Hematopoietic multipotent progenitor cell treated with erythropoietin and hydrocortisone succinate and interleukin-3 and kit ligand, for 6 days (in vitro differentiated cells): Measurements from ENCODE around the gene GNG8.

Source experiments
- DNase-seq: peaks from one replicate; pipeline ENCODE4 v3.0.0-alpha.2; 2015

Gene GNG8

DNA sequence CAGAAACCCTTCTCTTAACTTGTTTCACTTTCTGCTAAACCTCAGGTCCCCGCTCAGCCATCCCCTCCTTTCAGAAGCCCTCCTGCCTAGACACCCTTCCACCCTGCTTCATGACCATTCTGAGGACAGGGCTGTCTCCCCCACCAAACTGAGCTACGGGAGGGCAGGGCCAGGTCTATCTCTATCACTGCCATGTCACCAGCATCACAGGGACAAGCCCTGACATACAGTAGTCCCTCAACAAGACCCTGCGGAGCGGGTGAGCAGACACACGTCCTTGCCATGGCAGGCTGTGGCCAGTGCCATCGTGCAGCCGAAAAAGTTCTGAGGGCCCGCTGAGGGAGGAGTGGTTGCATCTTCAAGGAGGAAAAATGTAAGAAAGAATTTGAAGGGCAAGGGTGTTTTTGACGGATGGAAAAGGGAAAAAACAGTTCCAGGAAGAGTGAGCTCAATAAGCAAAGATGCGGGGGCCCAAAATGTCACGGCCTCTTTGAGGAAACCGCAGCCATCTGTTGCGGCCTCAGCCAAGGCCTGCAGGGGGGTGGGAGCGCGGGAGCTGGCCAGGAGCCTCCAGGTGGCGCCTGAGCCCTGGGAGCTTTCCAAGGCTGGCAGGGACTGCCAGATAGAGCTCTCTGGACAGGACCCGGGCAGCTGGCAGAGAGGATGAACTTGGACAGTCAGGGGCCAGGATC lies 19.2 kb downstream of the GNG8 start:
- DNase-seq: peak; percentile 71

DNA sequence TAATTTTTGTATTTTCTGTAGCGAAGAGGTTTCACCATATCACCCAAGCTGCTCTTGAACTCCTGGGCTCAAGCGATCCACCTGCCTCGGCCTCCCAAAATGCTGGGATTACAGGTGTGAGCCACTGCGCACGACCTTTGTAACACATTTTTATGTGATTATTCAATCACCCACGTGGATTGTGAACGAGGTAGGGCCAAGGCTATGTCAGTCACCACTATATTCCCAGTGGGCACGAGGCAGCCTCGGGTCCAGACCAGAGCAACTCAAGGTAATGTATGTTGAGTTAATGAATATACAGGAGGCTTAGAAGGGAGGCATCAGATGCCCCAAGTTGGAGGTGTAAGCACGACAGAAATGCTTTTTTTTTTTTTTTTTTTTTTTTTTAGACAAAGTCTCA lies 20.0 kb downstream of the GNG8 start:
- DNase-seq: no peak

DNA sequence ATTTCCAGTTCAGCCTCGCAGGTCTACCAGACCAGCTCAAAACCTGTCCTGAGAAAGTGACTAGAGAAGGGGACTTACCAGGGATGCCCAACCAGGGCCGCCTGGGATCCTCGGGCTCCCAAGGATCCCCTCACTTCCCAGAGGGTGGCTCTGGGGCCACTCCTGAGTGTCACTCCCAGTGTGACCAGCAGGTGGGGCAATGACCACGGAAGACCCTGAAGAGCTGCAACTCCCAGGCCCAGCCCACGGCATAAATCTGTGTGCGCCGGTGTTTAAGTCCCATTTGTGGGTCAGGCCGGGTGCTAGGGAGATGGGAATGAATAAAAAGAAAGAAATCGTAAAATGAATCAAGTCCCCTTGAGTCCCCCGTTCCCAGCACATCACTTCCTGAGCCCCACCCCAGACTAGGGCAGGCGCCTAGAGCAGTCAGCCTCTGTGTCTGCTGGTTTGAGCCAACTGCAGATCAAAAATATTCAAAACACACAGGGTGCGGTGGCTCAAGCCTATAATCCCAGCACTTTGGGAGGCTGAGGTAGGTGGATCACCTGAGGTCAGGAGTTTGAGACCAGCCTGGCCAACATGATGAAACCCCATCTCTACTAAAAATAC lies 21.8 kb downstream of the GNG8 start:
- peak; percentile 85 for DNase-seq

DNA sequence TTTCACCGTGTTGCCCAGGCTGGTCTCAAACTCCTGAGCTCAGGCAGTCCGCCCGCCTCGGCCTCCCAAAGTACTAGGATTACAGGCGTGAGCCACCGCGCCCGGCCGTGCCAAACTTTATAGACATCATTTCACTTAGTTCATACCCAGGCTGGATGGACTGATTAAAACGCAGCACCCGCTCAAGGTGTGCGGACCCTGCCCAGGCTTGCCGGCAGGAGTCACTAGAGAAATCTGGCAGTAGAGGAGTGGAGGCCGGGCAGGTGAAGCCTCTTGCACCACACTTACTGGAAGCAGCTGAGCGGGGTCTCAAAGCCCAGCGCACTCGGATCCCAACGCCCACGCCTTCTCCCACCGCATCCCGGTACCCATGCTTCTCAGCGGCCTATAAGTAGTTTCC lies 22.5 kb downstream of the GNG8 start:
- DNase-seq: no peak

DNA sequence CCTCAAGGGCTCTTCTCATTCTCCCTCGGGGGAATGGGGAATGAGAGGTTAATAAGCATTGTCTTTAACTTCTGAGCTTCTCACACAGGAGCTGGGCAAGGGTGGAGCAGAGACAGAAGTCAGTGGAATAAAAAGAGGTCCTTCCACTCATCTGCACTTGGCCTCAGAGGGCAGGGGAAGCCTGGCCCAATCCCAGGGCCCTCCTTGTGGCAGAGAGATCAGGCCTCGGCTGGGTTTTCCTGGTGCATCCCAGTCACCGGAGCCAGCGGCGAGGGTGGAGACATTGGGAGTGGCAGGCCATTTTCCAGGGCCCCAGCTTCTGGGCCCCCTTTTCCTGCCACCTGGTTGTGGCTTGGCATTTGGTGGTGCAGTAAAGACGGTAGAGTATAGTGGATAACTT lies 24.2 kb downstream of the GNG8 start:
- DNase-seq: peak; percentile 19

DNA sequence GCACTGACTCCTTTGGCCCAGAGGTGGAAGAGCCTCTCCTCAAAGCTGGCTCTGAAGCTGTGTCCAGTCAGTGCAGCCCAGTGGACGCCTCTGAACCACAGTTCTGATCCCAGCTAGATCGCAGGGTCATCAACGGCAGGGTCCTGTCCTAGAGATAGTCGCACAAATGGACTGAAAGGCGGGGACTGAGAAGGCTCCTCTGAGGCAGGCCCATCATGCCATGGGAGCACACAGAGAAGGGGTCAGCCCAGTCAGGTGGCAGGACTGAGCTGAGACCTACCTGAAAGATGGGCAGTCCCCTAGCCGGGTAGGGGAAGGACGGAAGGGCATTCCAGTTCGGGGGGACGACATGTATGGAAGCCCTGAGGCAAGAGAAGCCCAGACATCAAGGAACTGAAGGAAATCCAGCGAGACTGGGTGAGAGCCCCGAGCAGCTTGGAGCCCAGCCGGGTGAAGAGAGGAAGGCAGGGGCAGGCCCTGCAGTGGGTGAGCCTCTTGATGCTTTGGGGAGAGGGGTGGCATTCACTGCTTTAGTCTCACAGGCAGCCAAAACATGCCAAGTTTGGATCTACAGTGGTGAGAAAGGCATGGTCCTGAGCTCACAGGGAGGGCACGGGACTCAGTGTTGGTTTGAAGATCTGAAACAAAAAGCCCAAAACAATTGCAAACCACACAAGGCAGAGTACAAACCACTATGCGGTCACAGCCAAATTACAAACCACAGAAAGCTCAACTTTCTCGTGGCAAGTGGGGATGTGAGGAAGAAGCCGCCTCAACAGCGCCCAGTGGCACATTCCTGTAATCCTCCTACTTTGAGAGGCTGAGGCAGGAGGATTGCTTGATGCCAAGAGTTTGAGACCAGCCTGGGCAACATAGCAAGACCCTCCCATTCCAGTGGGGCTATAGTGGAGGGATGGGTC lies 24.9 kb downstream of the GNG8 start:
- peak; percentile 32 for DNase-seq

DNA sequence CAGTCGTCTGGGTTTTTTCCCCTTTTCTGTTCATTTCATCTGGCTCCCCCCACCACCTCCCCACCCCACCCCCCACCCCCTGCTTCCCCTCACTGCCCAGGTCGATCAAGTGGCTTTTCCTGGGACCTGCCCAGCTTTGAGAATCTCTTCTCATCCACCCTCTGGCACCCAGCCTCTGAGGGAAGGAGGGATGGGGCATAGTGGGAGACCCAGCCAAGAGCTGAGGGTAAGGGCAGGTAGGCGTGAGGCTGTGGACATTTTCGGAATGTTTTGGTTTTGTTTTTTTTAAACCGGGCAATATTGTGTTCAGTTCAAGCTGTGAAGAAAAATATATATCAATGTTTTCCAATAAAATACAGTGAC lies 25.6 kb downstream of the GNG8 start:
- DNase-seq: no peak

DNA sequence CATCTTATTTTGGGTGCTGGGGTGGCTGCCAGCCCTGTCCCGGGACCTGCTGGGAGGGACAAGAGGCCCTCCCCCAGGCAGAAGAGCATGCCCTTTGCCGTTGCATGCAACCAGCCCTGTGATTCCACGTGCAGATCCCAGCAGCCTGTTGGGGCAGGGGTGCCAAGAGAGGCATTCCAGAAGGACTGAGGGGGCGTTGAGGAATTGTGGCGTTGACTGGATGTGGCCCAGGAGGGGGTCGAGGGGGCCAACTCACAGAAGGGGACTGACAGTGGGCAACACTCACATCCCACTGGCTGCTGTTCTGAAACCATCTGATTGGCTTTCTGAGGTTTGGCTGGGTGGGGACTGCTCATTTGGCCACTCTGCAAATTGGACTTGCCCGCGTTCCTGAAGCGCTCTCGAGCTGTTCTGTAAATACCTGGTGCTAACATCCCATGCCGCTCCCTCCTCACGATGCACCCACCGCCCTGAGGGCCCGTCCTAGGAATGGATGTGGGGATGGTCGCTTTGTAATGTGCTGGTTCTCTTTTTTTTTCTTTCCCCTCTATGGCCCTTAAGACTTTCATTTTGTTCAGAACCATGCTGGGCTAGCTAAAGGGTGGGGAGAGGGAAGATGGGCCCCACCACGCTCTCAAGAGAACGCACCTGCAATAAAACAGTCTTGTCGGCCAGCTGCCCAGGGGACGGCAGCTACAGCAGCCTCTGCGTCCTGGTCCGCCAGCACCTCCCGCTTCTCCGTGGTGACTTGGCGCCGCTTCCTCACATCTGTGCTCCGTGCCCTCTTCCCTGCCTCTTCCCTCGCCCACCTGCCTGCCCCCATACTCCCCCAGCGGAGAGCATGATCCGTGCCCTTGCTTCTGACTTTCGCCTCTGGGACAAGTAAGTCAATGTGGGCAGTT lies 26.2 kb downstream of the GNG8 start:
- no peak for DNase-seq

DNA sequence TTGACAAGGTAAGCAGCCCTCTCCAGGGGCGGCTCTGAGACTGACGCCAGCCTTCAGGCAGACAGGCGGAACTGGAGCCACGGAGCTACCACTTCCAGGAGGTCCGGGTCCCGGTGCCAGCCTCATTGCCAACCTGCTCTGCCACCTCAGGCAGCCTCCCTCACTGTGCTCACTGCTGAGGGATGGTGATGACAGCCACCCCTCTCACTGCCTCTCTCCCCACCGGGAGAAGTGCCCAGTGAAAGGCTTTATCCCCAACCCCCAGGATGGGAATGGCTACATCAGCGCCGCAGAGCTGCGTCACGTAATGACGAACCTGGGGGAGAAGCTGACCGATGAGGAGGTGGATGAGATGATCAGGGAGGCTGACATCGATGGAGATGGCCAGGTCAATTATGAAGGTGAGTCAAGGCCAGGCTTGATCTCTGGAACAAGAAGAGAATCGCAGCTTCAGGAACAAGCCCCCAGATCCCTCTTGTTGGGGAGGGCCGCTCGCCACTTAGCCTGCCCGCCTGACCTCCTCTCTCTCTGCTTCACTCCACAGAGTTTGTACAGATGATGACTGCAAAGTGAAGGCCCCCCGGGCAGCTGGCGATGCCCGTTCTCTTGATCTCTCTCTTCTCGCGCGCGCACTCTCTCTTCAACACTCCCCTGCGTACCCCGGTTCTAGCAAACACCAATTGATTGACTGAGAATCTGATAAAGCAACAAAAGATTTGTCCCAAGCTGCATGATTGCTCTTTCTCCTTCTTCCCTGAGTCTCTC lies 27.2 kb downstream of the GNG8 start:
- DNase-seq: no peak

DNA sequence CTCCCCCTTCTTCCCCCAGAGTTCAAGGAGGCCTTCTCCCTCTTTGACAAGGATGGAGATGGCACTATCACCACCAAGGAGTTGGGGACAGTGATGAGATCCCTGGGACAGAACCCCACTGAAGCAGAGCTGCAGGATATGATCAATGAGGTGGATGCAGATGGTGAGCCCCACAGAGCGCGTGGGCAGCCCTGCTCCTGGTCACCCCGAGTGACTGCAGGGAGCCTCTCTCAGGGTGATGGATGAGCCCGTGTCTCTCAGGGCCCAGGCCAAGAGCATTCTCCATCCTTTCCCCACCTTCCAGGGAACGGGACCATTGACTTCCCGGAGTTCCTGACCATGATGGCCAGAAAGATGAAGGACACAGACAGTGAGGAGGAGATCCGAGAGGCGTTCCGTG lies 27.8 kb downstream of the GNG8 start:
- no peak for DNase-seq

DNA sequence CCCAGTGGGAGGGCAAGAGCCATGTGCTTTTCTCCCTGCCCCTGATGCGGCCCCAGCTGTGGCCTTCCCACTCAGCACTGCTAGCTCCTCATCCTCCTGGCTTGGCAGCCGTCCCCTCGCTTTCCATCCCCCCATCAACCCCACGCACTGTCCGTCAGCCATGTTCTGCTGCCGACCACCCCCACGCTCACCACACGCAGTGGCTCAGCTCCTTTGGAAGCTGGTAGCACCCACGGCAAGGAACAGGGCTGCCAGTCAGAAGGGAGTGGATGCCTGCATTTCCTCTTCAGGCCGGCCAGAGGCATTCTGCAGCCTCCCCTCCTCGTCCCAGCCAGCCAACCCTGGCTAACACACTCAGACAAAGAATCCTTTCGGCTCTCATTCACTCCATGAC lies 28.6 kb downstream of the GNG8 start:
- no peak for DNase-seq

DNA sequence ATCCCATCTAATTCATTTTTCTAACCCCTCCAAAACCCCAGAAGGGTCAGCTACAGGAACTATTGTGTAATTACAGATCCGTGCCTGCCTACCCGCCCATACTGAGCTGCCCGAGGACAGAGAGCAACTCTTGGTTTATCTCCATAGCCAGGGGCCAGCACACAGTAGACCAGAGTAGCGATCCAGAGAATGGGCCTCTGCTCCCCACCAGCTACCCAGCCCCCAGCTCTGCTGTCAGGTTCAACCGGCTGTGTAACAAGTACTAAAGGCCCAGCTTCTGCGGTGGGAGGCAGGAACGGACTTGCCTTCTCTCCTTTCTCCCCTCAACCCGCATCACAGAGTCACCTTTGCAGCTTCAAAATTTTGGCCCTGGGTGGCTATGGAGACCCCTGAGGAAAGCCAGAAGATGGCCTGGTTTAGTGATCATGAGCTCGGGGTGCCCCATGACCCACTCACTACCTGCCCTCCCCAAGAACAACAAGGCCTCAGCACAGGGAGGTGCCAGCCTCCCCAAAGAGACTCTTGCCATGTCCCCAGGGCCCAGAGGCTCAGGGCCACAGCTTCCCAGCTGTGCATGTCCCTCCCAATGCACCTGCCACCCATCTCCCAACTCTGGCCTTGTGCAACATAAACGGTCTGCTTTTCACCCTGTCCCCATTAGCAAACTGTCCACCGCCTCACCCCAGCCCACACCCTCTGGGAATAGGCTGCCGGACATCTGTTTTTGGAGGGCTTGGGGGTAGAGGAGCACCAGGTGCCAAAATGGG lies 29.1 kb downstream of the GNG8 start:
- DNase-seq: no peak

DNA sequence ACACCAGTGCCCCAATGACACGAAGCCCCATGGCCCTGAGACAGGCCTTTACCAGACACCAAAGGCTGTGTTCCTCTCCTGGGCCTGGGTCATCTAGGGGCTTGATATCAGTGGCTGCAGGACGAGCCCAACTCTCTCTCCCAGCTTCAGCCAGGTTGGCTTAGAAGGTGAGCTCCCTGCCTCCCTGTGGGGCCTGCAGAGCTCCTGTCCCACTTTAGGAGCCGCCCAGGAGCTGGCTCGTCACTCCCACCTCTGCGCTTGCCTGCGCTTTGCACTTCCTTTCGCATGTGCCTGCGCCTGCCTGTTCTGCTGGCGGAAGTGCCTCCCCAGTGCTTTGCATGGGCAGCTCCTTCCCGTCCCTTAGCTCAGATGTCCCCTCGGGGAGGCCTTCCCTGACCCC lies 30.0 kb downstream of the GNG8 start:
- no peak for DNase-seq

DNA sequence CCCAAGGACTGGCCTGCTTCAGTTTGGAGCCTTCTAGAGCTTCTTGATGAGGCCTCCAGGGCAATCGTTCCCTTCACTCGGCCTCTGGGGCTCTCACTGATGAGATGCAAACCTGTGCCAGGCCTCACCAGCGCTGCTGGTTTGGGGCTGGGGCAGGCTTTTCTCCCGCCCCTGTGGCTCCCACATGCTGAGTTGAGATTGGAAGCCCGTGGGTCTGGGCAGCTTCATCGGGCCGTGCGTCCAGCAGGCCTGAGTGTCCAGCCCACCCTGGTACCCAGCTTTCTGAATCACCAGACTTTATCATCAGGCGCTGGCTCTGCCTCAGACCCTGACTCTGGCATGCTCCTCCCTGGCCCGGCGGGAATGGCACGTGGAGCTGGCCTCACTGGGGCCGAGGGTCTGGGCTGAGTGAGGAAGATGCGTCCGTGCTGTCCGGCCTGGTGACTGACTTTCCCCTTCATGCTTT lies 30.6 kb downstream of the GNG8 start:
- no peak for DNase-seq

DNA sequence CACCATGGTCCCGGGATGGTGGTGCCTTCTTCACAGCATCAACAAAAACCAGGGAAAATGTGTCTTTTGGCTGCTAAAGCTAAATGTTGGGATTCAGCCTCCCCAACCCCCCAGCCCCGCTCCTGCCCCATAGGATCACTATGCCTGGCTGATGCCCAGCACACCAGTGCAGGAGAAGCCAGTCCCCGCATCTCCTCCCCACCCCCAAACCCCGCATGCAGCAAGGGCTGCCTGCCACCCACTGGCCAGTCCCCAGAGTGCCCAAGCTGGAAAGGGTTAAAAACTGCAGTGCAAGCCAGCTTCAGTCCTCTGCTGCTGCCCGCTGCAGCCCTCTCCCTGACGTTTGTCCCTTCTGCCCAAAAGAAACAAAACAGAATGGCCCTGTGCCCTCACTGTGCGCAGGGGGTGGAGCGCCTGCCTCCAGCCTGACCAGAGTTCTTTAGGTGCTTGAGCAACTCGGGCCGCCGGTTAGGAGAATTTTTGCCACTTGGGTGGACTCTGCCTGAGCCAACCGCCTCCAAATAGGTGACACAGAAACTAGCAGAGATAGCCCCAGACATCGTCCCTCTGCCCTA lies 31.1 kb downstream of the GNG8 start:
- no peak for DNase-seq

DNA sequence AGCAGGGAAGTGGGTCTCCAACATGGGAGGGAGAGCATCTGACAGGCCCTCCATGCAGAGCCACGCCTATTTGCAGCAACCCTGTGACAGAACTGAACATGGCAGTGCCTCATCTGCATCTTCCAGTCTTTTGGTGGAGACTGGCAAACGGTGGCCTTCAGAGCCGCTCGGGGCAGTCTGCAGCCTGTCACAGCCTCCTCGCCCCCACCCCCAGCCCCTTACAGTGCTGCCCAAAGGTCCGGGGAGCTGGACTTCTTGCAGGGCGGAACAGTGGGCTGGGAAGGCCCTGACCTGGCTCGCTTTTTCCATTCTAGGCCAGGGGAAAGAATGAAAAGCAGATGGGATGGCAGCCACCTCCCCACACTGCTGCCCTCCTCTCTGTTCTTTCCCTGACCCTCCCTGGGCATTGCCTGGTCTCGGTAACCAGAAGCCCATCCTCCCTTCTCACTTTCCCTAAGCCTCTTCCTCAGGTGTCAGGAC lies 32.2 kb downstream of the GNG8 start:
- no peak for DNase-seq

DNA sequence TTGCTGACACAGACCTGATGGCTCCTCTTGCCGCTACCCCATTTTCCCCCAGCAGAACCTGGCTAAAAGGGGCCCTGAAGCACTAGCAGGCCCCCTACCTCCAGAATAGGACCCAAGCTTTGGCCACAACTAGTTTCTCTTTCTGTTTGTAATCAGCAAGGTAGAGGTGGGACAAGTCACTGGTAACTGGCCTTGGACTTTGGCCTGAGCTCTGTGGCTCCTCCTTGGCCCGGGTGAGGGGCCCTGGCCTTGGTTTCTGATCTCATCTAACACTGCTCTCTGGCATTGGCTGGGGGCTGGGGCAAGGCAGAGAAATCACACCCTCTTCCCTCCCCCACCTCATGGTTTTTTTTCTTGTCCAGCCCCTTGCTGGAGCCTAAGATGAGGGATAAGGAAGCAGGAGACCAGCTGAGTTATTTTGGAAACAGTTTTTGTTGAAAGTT lies 32.8 kb downstream of the GNG8 start:
- DNase-seq: peak; percentile 33

DNA sequence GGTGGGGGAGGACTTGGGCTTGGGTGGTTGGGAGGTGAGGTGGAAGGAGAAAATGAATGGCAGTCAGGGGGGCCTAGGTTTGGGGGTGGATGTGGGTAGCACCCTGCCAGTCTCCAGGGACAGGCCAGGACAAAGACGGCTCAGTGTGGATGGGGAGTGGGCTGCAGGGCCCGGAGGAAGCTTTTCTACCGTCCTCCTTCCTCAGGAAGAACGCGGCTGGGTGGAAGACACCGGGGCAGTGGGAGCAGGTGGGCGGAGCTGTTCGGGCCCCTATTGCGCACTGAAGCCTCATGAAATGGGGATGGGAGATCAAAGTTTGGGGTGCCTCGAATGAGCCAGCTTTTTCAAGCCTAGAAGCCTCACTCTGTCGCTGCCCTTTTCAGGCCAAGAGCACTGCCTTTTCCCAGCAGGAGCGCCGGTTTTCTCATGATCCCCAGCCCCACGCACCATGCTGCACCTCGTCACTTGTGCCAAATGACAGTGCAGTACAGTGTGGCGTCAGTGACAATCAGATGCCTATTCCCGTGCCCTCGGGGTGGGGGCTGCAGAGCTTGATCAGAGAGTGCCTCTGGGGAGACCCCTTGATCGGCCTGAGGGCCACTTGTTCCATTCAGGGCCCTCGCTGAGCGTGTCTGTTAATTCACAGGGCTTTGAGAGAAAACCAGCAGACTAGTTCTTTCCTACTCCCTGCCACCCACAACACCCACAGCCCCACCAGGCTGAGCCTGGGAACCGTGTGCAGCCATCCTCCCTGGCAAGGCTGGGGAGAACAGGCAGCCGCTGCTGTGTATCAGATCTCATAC lies 33.4 kb downstream of the GNG8 start:
- DNase-seq: peak; percentile 63

DNA sequence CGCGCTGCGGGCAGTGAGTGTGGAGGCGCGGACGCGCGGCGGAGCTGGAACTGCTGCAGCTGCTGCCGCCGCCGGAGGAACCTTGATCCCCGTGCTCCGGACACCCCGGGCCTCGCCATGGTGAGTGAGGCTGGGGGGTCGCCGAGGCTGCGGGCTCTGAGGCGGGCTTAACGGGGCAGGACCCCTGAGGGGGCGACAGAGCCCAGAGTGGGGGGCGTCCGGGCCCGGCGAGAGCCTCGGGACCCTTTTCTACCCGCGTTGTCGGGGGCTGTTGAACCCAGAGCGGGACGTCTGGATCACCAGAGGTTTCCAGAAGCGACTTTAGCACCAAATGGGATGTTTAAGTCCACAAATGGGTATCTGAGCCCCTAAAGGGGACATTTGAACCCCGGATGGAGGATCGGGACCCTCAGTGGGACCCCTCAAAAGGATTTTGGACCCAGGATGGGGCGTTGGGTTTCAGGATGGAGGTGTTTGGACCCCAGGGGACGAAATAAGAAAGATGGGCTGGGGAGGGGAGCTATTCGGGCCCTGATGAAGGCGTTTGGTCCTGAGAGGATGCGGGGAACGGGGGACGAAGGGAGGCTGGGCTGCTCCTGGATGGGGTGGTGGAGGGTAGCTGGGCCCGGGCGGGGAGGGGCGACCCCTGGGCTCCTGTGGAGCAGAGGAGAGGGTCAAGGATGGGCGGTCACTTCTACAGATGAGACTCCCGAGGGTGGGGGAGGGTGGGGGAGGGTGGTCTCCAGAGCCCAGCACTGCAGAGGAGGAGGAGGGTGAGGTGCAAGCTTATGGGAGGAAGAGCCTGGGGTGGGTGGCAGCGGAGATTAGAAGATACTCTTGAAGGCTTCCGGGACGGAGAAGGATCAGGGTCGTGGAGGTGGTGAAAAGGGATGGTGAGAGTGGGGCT lies 34.4 kb downstream of the GNG8 start, which contains the start of gene CALM3:
CALM3 (plus strand) TSS at position 13 of the 907 bp plus-strand sequence; CDS start at position 118, 105 bp downstream.
- DNase-seq: peak; percentile 51
